Fibroblast of lung (primary cell): ENCODE results near the gene SPTY2D1. TPM values are rescaled to one million over a fixed set of nuclear protein-coding genes. Genes with fewer than 3 reads are reported as not detected.
"Not testable (repeated sequence)": the region's sequence is repeated elsewhere in the genome, so short reads cannot be mapped to it uniquely, and the experiment has no call there.

Source experiments
- DNase-seq, 2 donors: peaks; one replicate each; pipeline versions ENCODE4 v3.0.0 to v3.0.0-alpha.2; 2010; ENCODE audit warnings: low read depth in 2 of 2
- H2AFZ ChIP-seq: 2 replicates; pipeline ENCODE4 v1.5.1; 2012; ENCODE audit warnings: low read length, control low read depth, inconsistent platforms
- H3K27ac ChIP-seq: 2 replicates; pipeline ENCODE4 v1.5.1; 2011; ENCODE audit warnings: low read length, control low read depth; ENCODE audit not compliant: insufficient read depth
- H3K27me3 ChIP-seq: 2 replicates; pipeline ENCODE4 v1.5.1; 2011; ENCODE audit warnings: mild to moderate bottlenecking, low read length; ENCODE audit not compliant: control insufficient read depth, insufficient read depth
- H3K36me3 ChIP-seq: 2 replicates; pipeline ENCODE4 v1.5.1; 2011; ENCODE audit warnings: low read length; ENCODE audit not compliant: control insufficient read depth, insufficient read depth
- H3K4me1 ChIP-seq: 2 replicates; pipeline ENCODE4 v1.5.1; 2011; ENCODE audit warnings: low read length; ENCODE audit not compliant: control insufficient read depth, insufficient read depth; ENCODE audit errors: extremely low read depth
- H3K4me2 ChIP-seq: 2 replicates; pipeline ENCODE4 v1.5.1; 2011; ENCODE audit warnings: low read length, control low read depth; ENCODE audit not compliant: insufficient read depth; ENCODE audit errors: extremely low read depth
- H3K4me3 ChIP-seq, 4 experiments: fragments of 200-600 bp in 1 of 4; sonication (generic) in 1 of 4; replicated peaks in 1 of 4; 2 replicates each; pipeline ENCODE4 v1.5.1; 2011 to 2016; ENCODE audit warnings: low read length in 4 of 4, low read depth in 3 of 4, mild to moderate bottlenecking in 3 of 4, control low read depth in 2 of 4, inconsistent platforms in 1 of 4, mixed read lengths in 1 of 4; ENCODE audit not compliant: insufficient read depth in 1 of 4; ENCODE audit errors: control extremely low read depth in 1 of 4
- H3K79me2 ChIP-seq: 2 replicates; pipeline ENCODE4 v1.5.1; 2012; ENCODE audit warnings: mild to moderate bottlenecking, low read length, inconsistent platforms; ENCODE audit not compliant: control insufficient read depth, insufficient read depth
- H3K9ac ChIP-seq: 2 replicates; pipeline ENCODE4 v1.5.1; 2011; ENCODE audit warnings: mild to moderate bottlenecking, low read length, control low read depth; ENCODE audit not compliant: insufficient read depth
- H3K9me3 ChIP-seq: 2 replicates; pipeline ENCODE4 v1.5.1; 2012; ENCODE audit warnings: low read depth, low read length; ENCODE audit not compliant: control insufficient read depth, insufficient read depth
- H4K20me1 ChIP-seq: 2 replicates; pipeline ENCODE4 v1.5.1; 2011; ENCODE audit warnings: low read length; ENCODE audit not compliant: control insufficient read depth, insufficient read depth; ENCODE audit errors: extremely low read depth
- EZH2 ChIP-seq: IDR thresholded peaks from 2 replicates; pipeline ENCODE4 v1.5.1; 2012; ENCODE audit warnings: low read length, control low read depth, mild to moderate bottlenecking; ENCODE audit errors: missing control alignments
- polyA minus RNA-seq: library from RNA; depleted of rRNA, polyadenylated mRNA; stranded (reverse); fragments of >200 nt; gene quantifications from 2 replicates; pipeline ENCODE4 v1.2.3, GENCODE V29; 2011; ENCODE audit warnings: low replicate concordance
- polyA plus RNA-seq, 2 donors: library from polyadenylated mRNA; depleted of rRNA in 1 of 2; stranded (reverse) in 1 of 2; unstranded in 1 of 2; fragments of >200 nt; gene quantifications; 2 replicates each; pipeline ENCODE4 v1.2.1, GENCODE V29; 2011 to 2012; ENCODE audit warnings: missing spikeins in 1 of 2
- total RNA-seq: library from RNA; depleted of rRNA; stranded (reverse); fragments of >200 nt; gene quantifications from 2 replicates; pipeline ENCODE4 v1.2.1, GENCODE V29; 2014
- TF ChIP-seq, protein P1 (sequence below), 2 donors: IDR thresholded peaks in 1 of 2; conservative IDR thresholded peaks in 1 of 2; 1 replicate in 1 of 2; 2 replicates in 1 of 2; pipeline ENCODE4 v1.5.1; 2011 to 2012; ENCODE audit warnings: low read length in 2 of 2, control low read depth in 1 of 2, inconsistent platforms in 1 of 2, low read depth in 1 of 2, mild to moderate bottlenecking in 1 of 2

Gene SPTY2D1, protein sequence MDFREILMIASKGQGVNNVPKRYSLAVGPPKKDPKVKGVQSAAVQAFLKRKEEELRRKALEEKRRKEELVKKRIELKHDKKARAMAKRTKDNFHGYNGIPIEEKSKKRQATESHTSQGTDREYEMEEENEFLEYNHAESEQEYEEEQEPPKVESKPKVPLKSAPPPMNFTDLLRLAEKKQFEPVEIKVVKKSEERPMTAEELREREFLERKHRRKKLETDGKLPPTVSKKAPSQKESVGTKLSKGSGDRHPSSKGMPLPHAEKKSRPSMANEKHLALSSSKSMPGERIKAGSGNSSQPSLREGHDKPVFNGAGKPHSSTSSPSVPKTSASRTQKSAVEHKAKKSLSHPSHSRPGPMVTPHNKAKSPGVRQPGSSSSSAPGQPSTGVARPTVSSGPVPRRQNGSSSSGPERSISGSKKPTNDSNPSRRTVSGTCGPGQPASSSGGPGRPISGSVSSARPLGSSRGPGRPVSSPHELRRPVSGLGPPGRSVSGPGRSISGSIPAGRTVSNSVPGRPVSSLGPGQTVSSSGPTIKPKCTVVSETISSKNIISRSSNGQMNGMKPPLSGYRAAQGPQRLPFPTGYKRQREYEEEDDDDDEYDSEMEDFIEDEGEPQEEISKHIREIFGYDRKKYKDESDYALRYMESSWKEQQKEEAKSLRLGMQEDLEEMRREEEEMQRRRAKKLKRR
- 11.3 and 14.0 TPM in 2 replicates for total RNA-seq
- polyA plus RNA-seq = 18.7 and 23.8 TPM in 2 replicates
- 11.3 and 13.2 TPM in 2 replicates for polyA plus RNA-seq (2012)
- 8.0 and 12.1 TPM in 2 replicates for polyA minus RNA-seq

DNA sequence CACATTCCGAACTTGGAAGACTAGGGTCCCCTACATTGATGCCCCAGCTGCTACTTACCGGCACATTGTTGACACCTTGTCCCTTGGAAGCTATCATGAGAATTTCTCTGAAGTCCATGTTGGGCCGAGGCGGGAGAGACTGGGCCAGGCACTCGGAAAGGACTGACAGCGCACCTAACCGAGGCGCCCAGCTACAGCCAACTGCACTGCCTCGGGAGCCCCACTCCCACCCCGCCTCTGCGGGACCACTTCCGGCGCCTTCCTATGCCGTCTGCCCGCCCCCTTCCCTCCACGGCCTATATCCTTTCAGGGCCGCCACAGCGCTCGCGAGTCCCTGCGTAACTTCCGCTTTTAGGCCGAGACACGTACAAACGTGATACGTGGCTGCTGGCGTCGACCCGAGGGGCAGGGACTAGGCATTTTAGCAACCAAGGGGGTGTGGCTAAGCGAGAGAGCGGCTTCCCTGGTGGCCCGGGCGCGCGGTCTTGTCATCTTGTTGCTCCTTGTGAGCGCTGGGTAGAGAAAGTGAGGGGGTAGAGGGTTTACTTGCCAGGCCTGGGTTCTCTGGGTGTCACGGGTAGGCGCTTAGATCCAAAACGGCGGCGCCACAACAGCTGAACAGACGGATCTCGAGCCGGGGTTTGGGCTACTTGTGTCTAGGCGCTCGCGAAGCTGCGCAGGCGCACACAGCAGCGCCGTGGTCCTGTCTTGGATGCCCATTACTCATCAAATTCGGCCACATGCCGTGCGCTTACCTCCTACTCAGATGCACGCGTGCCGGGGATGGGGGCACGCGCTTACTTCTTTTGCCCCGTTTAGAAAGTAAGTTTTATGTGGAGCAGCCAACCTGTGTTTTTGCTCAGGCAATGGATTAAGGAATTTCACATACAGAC, at the start of gene SPTY2D1:
TSS of gene SPTY2D1 (minus strand) at position 203 of the 893 bp plus-strand sequence. CDS start at position 118, 85 bp downstream.
- Histone ChIP-seq H3K9ac (peak within 1 kb of the TSS; percentile 88), H4K20me1 (no peaks in the 10 kb centered on the region), H3K9me3 (no peaks in the 10 kb centered on the region), H3K4me3 (peak within 1 kb of the TSS; percentile 70 to 96 (median 92)), H3K36me3 (no peaks in the 10 kb centered on the region), H3K4me2 (peak within 1 kb of the TSS; percentile 96), H3K79me2 (peaks cover 42% of the 10 kb centered on the region), H3K27ac (peak within 1 kb of the TSS; percentile 94), H3K27me3 (no peaks in the 10 kb centered on the region), H2AFZ (peak within 1 kb of the TSS; percentile 88), H3K4me1 (peaks cover 6% of the 10 kb centered on the region)
- DNase-seq = peak; percentile 99 to 100
- TF ChIP-seq, protein P1, sequence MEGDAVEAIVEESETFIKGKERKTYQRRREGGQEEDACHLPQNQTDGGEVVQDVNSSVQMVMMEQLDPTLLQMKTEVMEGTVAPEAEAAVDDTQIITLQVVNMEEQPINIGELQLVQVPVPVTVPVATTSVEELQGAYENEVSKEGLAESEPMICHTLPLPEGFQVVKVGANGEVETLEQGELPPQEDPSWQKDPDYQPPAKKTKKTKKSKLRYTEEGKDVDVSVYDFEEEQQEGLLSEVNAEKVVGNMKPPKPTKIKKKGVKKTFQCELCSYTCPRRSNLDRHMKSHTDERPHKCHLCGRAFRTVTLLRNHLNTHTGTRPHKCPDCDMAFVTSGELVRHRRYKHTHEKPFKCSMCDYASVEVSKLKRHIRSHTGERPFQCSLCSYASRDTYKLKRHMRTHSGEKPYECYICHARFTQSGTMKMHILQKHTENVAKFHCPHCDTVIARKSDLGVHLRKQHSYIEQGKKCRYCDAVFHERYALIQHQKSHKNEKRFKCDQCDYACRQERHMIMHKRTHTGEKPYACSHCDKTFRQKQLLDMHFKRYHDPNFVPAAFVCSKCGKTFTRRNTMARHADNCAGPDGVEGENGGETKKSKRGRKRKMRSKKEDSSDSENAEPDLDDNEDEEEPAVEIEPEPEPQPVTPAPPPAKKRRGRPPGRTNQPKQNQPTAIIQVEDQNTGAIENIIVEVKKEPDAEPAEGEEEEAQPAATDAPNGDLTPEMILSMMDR (conservative IDR thresholded peaks at IDR 0.05 in 1 of 2, IDR thresholded peaks at IDR 0.05 in 1 of 2; ENCODE audit: low read depth in 1 of 2, low read length in 2 of 2) = no peak
- TF ChIP-seq EZH2 = no peak

DNA sequence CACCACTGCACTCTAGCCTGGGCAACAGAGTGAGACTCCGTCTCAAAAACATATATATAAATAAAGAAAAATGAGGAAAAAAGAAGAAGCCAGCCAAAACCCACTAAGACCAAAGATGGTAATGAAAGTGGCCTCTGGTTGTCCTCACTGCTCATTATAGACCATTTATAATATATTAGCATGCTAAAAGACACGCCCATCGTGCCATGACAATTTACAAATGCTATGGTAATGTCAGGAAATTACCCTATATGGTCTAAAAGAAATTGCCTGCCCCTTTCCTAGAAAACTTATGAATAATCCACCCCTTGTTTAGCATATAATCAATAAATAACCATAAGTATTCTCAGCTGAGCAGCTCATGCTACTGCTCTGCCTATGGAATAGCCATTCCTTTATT, 48.3 kb upstream of the SPTY2D1 start:
- Histone ChIP-seq H3K27ac (no peak overlapping the region), H2AFZ (no peak overlapping the region), H3K4me3 (no peak overlapping the region), H3K4me2 (no peak overlapping the region), H3K9ac (no peak overlapping the region), H3K9me3 (no peaks in the 10 kb centered on the region), H3K27me3 (no peaks in the 10 kb centered on the region), H4K20me1 (no peaks in the 10 kb centered on the region), H3K79me2 (no peaks in the 10 kb centered on the region), H3K4me1 (no peaks in the 10 kb centered on the region), H3K36me3 (no peaks in the 10 kb centered on the region)
- DNase-seq = no peak
- TF ChIP-seq EZH2 = no peak
- TF ChIP-seq, protein P1 (conservative IDR thresholded peaks at IDR 0.05 in 1 of 2, IDR thresholded peaks at IDR 0.05 in 1 of 2; ENCODE audit: low read depth in 1 of 2, low read length in 2 of 2) = no peak

DNA sequence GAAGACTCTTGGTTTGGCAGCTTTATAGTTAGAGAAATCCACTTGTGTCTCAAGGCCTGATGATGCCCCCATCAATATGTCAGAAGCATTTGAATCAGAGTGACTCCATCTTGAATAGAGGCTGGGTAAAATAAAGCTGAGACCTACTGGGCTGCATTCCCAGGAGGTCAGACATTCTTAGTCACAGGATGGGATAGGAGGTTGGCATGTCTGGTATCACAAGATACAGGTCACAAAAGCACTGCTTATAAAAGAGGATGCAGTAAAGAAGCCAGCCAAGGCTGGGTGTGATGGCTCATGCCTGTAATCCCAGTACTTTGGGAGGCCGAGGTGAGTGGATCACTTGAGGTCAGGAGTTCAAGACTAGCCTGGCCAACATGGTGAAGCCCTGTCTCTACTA, 47.8 kb upstream of the SPTY2D1 start:
- not testable (repeated sequence) for H3K4me3 ChIP-seq, H3K79me2 ChIP-seq, H3K27me3 ChIP-seq, DNase-seq, H3K36me3 ChIP-seq, H2AFZ ChIP-seq, H4K20me1 ChIP-seq, H3K4me1 ChIP-seq, H3K9me3 ChIP-seq, H3K27ac ChIP-seq, H3K9ac ChIP-seq, H3K4me2 ChIP-seq
